ENCODE results near the gene ARL3.
A peak's percentile ranks its signal among the peaks of the same experiment; 100 is the strongest.

Gene ARL3

DNA sequence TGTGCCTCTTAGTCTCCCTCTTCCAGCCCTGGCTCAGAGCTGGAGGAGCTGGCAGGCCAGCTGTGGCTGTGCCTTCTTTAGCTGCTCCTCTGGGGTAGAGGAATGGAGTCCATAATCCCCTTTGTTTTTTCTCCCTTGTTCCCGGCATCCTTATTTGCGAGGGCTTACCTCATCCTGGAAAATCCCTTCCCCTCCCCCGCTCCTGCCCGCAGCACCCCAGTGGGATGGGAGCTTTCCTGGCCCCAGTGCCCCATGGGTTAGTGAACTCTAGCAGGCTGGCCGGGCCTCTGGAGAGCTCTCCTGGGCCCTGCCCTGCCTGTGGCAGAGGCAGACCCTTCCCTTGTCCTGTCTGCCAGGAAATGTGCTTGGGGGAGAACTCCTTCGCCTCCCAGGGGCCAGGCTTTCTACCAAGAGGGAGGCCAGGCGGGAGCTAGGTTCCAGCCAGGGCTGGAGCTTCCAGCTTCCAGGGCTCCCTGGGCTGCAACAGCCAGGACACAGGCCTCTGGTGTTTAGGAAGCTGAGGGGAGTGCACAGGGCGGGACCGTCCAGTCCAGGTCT lies 86.4 kb downstream of the ARL3 start:
- no CpG with 5 or more reads among the region's 9 CpGs for WGBS (ENCODE audit: extremely low coverage, insufficient coverage, insufficient read length)
- peak overlapping the region; percentile 97 for H3K27ac ChIP-seq (ENCODE audit: low read depth, low read length)

DNA sequence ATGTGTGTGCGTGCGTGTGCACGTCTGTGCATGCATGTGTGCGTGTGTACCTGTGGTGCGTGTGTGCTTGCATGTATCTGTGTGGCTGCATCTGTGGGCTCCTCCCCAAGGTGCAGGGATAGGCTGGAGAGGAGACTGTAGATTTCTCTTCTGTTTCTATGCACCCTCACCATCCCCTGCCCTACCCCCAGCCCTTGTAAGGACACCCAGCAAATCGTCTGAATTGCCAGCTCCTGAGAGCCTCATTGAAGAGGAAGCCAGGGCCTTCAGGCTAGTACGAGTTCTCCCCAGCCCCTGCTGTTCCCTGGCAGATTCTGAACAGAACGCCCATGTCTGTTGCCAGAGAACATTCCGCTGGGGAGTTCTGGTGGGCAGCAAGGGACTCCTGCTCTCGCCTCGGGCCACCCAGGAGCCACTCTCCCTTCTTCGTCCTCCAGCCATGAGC lies 86.9 kb downstream of the ARL3 start:
- peak overlapping the region; percentile 98 for H2AK5ac ChIP-seq (ENCODE audit: low read length)
- peak overlapping the region; percentile 99 for H2BK12ac ChIP-seq (ENCODE audit: low read length)
- peak overlapping the region; percentile 16 for H3K4ac ChIP-seq (ENCODE audit: low read depth, low read length)
- peaks cover 13% of the 10 kb centered on the region for H3K79me2 ChIP-seq (ENCODE audit: control insufficient read depth, insufficient read depth, low read length, poor library complexity)
- peak overlapping the region; percentile 9 for H2AFZ ChIP-seq (ENCODE audit: insufficient read depth, low read length, poor library complexity)
- peak overlapping the region; percentile 97 for H3K27ac ChIP-seq (ENCODE audit: low read depth, low read length)
- no peaks in the 10 kb centered on the region for H3K27me3 ChIP-seq (ENCODE audit: insufficient read depth, low read length)
- peak overlapping the region; percentile 96 for H2BK120ac ChIP-seq (ENCODE audit: insufficient read depth, low read length, poor library complexity)
- peaks cover 11 to 25% of the 10 kb centered on the region in 2 experiments for H3K36me3 ChIP-seq (ENCODE audit: control insufficient read depth in 1 of 2, insufficient read depth in 2 of 2, low read length in 2 of 2)
- H4K91ac ChIP-seq (ENCODE audit: low read depth, low read length), result peak overlapping the region; percentile 98
- H3K23ac ChIP-seq (ENCODE audit: low read length), result no peak overlapping the region
- H3K9ac ChIP-seq (ENCODE audit: low read length), result no peak overlapping the region
- H3K9me3 ChIP-seq (ENCODE audit: insufficient read depth, low read depth, low read length), result peaks cover 5% of the 10 kb centered on the region
- H3K4me1 ChIP-seq (ENCODE audit: control insufficient read depth in 1 of 2, insufficient read depth in 2 of 2, low read length in 2 of 2), result peaks cover 63 to 66% of the 10 kb centered on the region in 2 experiments
- peak overlapping the region; percentile 62 for H3K18ac ChIP-seq (ENCODE audit: low read length)
- H3K4me3 ChIP-seq (ENCODE audit: low read depth, low read length), result no peak overlapping the region
- H3K14ac ChIP-seq (ENCODE audit: low read length), result peak overlapping the region; percentile 93
- no CpG with 5 or more reads among the region's 12 CpGs for WGBS (ENCODE audit: extremely low coverage, insufficient coverage, insufficient read length)
- peak overlapping the region; percentile 20 for H4K12ac ChIP-seq (ENCODE audit: low read depth, low read length)
- H3K4me2 ChIP-seq (ENCODE audit: low read length), result no peak overlapping the region
- DNase-seq, result no peak
- peak overlapping the region; percentile 75 for H4K8ac ChIP-seq (ENCODE audit: low read depth, low read length)
- H2BK5ac ChIP-seq (ENCODE audit: low read depth, low read length, poor library complexity), result peak overlapping the region; percentile 92
- H3K79me1 ChIP-seq (ENCODE audit: low read length), result peaks cover 48% of the 10 kb centered on the region

More for the DNA sequence above, 86.4 kb downstream of the ARL3 start:
- Histone ChIP-seq H2BK120ac (ENCODE audit: insufficient read depth, low read length, poor library complexity) (peak overlapping the region; percentile 96), H3K4ac (ENCODE audit: low read depth, low read length) (peak overlapping the region; percentile 83), H2AFZ (ENCODE audit: insufficient read depth, low read length, poor library complexity) (peak overlapping the region; percentile 9), H3K9ac (ENCODE audit: low read length) (peak overlapping the region; percentile 6), H3K23ac (ENCODE audit: low read length) (no peak overlapping the region), H4K8ac (ENCODE audit: low read depth, low read length) (peak overlapping the region; percentile 75), H3K4me3 (ENCODE audit: low read depth, low read length) (no peak overlapping the region), H2BK5ac (ENCODE audit: low read depth, low read length, poor library complexity) (peak overlapping the region; percentile 92), H3K27me3 (ENCODE audit: insufficient read depth, low read length) (no peaks in the 10 kb centered on the region), H4K91ac (ENCODE audit: low read depth, low read length) (peak overlapping the region; percentile 98), H3K36me3 (ENCODE audit: control insufficient read depth in 1 of 2, insufficient read depth in 2 of 2, low read length in 2 of 2) (peaks cover 11 to 25% of the 10 kb centered on the region in 2 experiments), H3K18ac (ENCODE audit: low read length) (peak overlapping the region; percentile 62), H4K12ac (ENCODE audit: low read depth, low read length) (peak overlapping the region; percentile 20), H2AK5ac (ENCODE audit: low read length) (peak overlapping the region; percentile 98), H3K79me1 (ENCODE audit: low read length) (peaks cover 51% of the 10 kb centered on the region), H3K14ac (ENCODE audit: low read length) (peak overlapping the region; percentile 93), H3K4me2 (ENCODE audit: low read length) (no peak overlapping the region), H3K4me1 (ENCODE audit: control insufficient read depth in 1 of 2, insufficient read depth in 2 of 2, low read length in 2 of 2) (peaks cover 67 to 68% of the 10 kb centered on the region in 2 experiments), H3K9me3 (ENCODE audit: insufficient read depth, low read depth, low read length) (peaks cover 5% of the 10 kb centered on the region), H2BK12ac (ENCODE audit: low read length) (peak overlapping the region; percentile 99), H3K79me2 (ENCODE audit: control insufficient read depth, insufficient read depth, low read length, poor library complexity) (peaks cover 13% of the 10 kb centered on the region)
- DNase-seq, result no peak

GRCh38 chr10:102626026-102626685 lies 88.0 kb downstream of the ARL3 start:
- no peak overlapping the region for H2AK5ac ChIP-seq (ENCODE audit: low read length)
- no peak overlapping the region for H3K4ac ChIP-seq (ENCODE audit: low read depth, low read length)
- peaks cover 16% of the 10 kb centered on the region for H3K79me2 ChIP-seq (ENCODE audit: control insufficient read depth, insufficient read depth, low read length, poor library complexity)
- H3K4me2 ChIP-seq (ENCODE audit: low read length), result no peak overlapping the region
- peaks cover 5% of the 10 kb centered on the region for H3K9me3 ChIP-seq (ENCODE audit: insufficient read depth, low read depth, low read length)
- no peak overlapping the region for H3K27ac ChIP-seq (ENCODE audit: low read depth, low read length)
- H2AFZ ChIP-seq (ENCODE audit: insufficient read depth, low read length, poor library complexity), result no peak overlapping the region
- no peak overlapping the region for H3K4me3 ChIP-seq (ENCODE audit: low read depth, low read length)
- H4K12ac ChIP-seq (ENCODE audit: low read depth, low read length), result no peak overlapping the region
- H3K14ac ChIP-seq (ENCODE audit: low read length), result peak overlapping the region; percentile 14
- no peak overlapping the region for H3K23ac ChIP-seq (ENCODE audit: low read length)
- H3K4me1 ChIP-seq (ENCODE audit: control insufficient read depth in 1 of 2, insufficient read depth in 2 of 2, low read length in 2 of 2), result peaks cover 61 to 62% of the 10 kb centered on the region in 2 experiments
- H2BK12ac ChIP-seq (ENCODE audit: low read length), result peak overlapping the region; percentile 24
- H3K27me3 ChIP-seq (ENCODE audit: insufficient read depth, low read length), result no peaks in the 10 kb centered on the region
- no peak overlapping the region for H4K8ac ChIP-seq (ENCODE audit: low read depth, low read length)
- H3K18ac ChIP-seq (ENCODE audit: low read length), result no peak overlapping the region
- peak overlapping the region; percentile 15 for H2BK120ac ChIP-seq (ENCODE audit: insufficient read depth, low read length, poor library complexity)
- H3K79me1 ChIP-seq (ENCODE audit: low read length), result peaks cover 53% of the 10 kb centered on the region
- WGBS (ENCODE audit: extremely low coverage, insufficient coverage, insufficient read length), result no CpG with 5 or more reads among the region's 10 CpGs
- peak overlapping the region; percentile 54 for H4K91ac ChIP-seq (ENCODE audit: low read depth, low read length)
- H3K36me3 ChIP-seq (ENCODE audit: control insufficient read depth in 1 of 2, insufficient read depth in 2 of 2, low read length in 2 of 2), result peaks cover 4 to 15% of the 10 kb centered on the region in 2 experiments
- H3K9ac ChIP-seq (ENCODE audit: low read length), result no peak overlapping the region
- no peak for DNase-seq
- H2BK5ac ChIP-seq (ENCODE audit: low read depth, low read length, poor library complexity), result peak overlapping the region; percentile 24

DNA sequence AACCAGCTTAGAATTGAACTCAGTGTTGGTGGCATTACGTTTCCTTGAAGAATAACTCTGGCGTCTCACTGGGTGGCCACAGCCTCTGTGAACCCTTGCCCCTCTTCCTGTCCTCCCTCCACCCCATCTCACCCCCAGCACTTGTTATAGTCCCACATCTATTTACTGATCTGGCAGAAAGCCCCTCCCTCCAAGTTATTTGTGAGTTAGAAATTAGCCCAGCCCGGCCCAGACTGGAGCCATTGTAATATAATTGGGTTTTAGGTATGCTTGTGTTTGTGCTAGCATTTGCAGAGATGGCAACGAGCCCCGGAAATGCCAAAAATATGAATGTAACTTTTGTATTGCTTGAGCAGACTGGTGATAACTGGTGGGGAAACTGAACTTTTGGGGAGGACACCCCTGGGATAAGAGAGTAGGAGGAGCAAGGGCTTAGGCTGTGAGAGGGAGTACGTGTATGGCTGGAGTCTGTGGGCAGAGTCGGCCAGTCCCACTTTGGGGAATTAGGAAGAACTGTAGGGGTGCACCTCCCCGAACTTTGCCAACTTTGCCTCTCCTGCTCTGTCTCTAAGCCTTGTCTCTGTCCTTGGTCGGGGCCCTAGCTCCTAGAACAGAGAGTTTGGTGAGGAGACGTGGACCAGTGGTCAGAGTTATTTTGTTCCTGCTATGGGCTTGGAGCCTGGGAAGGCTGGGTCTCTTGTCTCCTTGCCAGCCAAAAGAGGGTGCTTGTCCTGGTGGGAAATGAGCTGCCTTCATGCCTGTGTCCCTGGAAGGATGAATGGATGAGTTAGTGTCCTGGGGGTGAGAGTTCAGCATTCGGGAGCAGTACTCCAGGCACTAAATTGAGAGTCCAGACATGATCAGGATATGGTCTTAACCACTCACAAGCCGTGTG lies 89.2 kb downstream of the ARL3 start:
- H4K8ac ChIP-seq (ENCODE audit: low read depth, low read length), result no peak overlapping the region
- WGBS (ENCODE audit: extremely low coverage, insufficient coverage, insufficient read length), result no CpG with 5 or more reads among the region's 12 CpGs
- peak overlapping the region; percentile 14 for H2BK5ac ChIP-seq (ENCODE audit: low read depth, low read length, poor library complexity)
- no peak overlapping the region for H3K4me2 ChIP-seq (ENCODE audit: low read length)
- no peak overlapping the region for H3K9ac ChIP-seq (ENCODE audit: low read length)
- H3K4me1 ChIP-seq (ENCODE audit: control insufficient read depth in 1 of 2, insufficient read depth in 2 of 2, low read length in 2 of 2), result peaks cover 56 to 62% of the 10 kb centered on the region in 2 experiments
- no peak overlapping the region for H2AFZ ChIP-seq (ENCODE audit: insufficient read depth, low read length, poor library complexity)
- H3K79me1 ChIP-seq (ENCODE audit: low read length), result peaks cover 46% of the 10 kb centered on the region
- peak overlapping the region; percentile 16 for H3K14ac ChIP-seq (ENCODE audit: low read length)
- H3K27me3 ChIP-seq (ENCODE audit: insufficient read depth, low read length), result no peaks in the 10 kb centered on the region
- peak overlapping the region; percentile 33 for H4K91ac ChIP-seq (ENCODE audit: low read depth, low read length)
- no peak overlapping the region for H3K4me3 ChIP-seq (ENCODE audit: low read depth, low read length)
- peak overlapping the region; percentile 36 for H2AK5ac ChIP-seq (ENCODE audit: low read length)
- H3K36me3 ChIP-seq (ENCODE audit: control insufficient read depth in 1 of 2, insufficient read depth in 2 of 2, low read length in 2 of 2), result peaks cover 3 to 10% of the 10 kb centered on the region in 2 experiments
- H2BK12ac ChIP-seq (ENCODE audit: low read length), result peak overlapping the region; percentile 28
- DNase-seq, result no peak
- no peak overlapping the region for H3K23ac ChIP-seq (ENCODE audit: low read length)
- no peak overlapping the region for H4K12ac ChIP-seq (ENCODE audit: low read depth, low read length)
- peaks cover 5% of the 10 kb centered on the region for H3K9me3 ChIP-seq (ENCODE audit: insufficient read depth, low read depth, low read length)
- peaks cover 12% of the 10 kb centered on the region for H3K79me2 ChIP-seq (ENCODE audit: control insufficient read depth, insufficient read depth, low read length, poor library complexity)
- H2BK120ac ChIP-seq (ENCODE audit: insufficient read depth, low read length, poor library complexity), result peak overlapping the region; percentile 15
- H3K27ac ChIP-seq (ENCODE audit: low read depth, low read length), result no peak overlapping the region
- no peak overlapping the region for H3K4ac ChIP-seq (ENCODE audit: low read depth, low read length)
- peak overlapping the region; percentile 30 for H3K18ac ChIP-seq (ENCODE audit: low read length)

Data from trophoblast cell (in vitro differentiated cells and primary cell).